IPS-18a (cell line): ENCODE measurements around the gene HTT.

Source experiments
- H3K27ac ChIP-seq: one replicate; pipeline ENCODE4 v1.5.1; 2013; ENCODE audit warnings: low read length
- H3K27me3 ChIP-seq: one replicate; pipeline ENCODE4 v1.6.1; 2013; ENCODE audit warnings: mild to moderate bottlenecking, low read length; ENCODE audit not compliant: control insufficient read depth, insufficient read depth
- H3K36me3 ChIP-seq: one replicate; pipeline ENCODE4 v1.6.1; 2013; ENCODE audit warnings: low read depth, low read length; ENCODE audit not compliant: control insufficient read depth
- H3K4me1 ChIP-seq: one replicate; pipeline ENCODE4 v1.6.1; 2013; ENCODE audit warnings: low read depth, low read length; ENCODE audit not compliant: control insufficient read depth
- H3K4me3 ChIP-seq: one replicate; pipeline ENCODE4 v1.5.1; 2013; ENCODE audit warnings: low read length
- H3K9ac ChIP-seq: one replicate; pipeline ENCODE4 v1.6.1; 2013; ENCODE audit warnings: mild to moderate bottlenecking, low read length, moderate library complexity
- H3K9me3 ChIP-seq: one replicate; pipeline ENCODE4 v1.6.1; 2013; ENCODE audit warnings: low read depth, low read length; ENCODE audit not compliant: control insufficient read depth

Gene HTT

GRCh38 chr4:3188118-3188517 is 113.6 kb downstream of the HTT start:
- Histone ChIP-seq H3K27ac (no peak overlapping the region), H3K9me3 (no peaks in the 10 kb centered on the region), H3K4me3 (no peak overlapping the region), H3K36me3 (peaks cover 46% of the 10 kb centered on the region), H3K4me1 (no peaks in the 10 kb centered on the region), H3K9ac (no peak overlapping the region), H3K27me3 (no peaks in the 10 kb centered on the region)

DNA sequence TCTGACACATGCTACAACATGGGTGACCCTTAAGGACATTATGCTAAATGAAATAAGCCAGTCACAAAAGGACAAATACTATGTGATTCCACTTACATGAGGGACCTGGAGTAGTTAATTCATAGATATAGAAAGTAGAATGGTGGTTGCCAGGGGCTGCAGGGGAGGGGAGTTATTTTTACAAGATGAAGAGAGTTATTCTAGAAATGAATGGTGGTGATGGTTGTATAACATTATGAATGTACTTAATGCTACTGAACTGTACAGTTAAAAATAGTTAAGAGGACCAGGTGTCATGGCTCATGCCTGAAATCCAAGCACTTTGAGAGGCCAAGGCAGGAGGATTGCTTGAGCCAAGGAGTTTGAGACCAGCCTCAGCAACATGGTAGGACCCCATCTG is 115.0 kb downstream of the HTT start:
- Histone ChIP-seq H3K27ac (no peak overlapping the region), H3K9ac (no peak overlapping the region), H3K9me3 (no peaks in the 10 kb centered on the region), H3K36me3 (peaks cover 44% of the 10 kb centered on the region), H3K4me1 (no peaks in the 10 kb centered on the region), H3K27me3 (no peaks in the 10 kb centered on the region), H3K4me3 (no peak overlapping the region)

DNA sequence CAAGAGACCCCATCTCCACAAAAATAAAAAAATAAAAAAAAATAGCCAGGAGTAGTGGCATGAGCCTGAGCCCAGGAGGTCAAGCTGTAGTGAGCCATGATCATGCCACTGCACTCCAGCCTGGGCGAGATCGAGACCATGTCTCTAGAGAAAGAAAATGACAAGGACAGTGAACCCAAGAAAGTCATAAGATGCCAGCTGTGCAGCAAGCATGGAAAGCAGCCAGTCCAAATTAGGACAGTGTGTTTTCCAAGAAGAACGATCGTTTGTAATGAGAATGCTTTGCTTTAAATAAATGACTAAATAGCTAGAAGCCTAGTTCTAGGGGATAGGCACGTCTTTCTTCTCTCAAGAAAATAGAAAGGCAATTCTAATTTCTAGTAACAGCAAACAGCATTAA is 116.1 kb downstream of the HTT start:
- Histone ChIP-seq H3K9ac (no peak overlapping the region), H3K27ac (no peak overlapping the region), H3K9me3 (no peaks in the 10 kb centered on the region), H3K4me3 (no peak overlapping the region), H3K27me3 (no peaks in the 10 kb centered on the region), H3K4me1 (no peaks in the 10 kb centered on the region), H3K36me3 (peaks cover 47% of the 10 kb centered on the region)

DNA sequence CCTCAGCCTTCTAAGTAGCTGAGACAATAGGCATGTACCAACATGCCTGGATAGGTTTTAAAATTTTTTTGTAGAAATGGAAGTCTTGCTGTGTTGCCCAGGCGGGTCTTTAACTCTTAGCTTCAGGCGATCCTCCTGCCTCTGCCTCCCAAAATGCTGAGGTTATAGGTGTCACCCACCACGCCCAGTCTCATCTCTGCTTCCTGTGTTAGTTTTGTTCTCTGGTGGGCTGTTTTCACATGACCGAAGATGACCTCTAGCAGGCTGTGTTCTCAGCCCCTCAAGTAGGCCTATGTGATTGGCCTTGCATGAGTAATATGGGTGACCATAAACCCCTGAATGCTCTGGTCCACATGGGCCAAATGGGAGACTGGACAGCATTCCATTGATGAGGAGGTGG is 117.7 kb downstream of the HTT start:
- H3K36me3 ChIP-seq, result peaks cover 46% of the 10 kb centered on the region
- no peak overlapping the region for H3K9ac ChIP-seq
- H3K9me3 ChIP-seq, result no peaks in the 10 kb centered on the region
- no peak overlapping the region for H3K27ac ChIP-seq
- H3K4me3 ChIP-seq, result no peak overlapping the region
- no peaks in the 10 kb centered on the region for H3K27me3 ChIP-seq
- H3K4me1 ChIP-seq, result no peaks in the 10 kb centered on the region

DNA sequence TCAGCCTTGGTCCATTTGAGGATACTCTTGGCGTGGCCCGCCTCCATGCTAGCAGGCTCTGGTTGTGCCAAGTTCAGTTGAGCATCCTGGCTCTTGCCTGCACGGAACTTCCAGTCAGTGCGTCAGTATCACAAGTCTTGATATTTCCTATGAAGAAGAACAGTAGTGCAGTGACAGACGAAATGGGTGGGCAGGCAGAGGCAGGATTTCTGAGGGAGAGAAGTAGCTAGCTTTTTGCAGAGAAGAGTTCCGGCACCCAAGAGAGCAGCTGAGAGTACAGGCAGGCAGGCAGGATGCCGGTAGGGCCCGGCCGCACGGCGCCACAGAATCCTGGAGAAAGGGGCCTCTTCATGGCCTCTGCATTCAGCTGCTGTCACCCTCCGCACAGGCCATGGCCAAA is 118.3 kb downstream of the HTT start:
- Histone ChIP-seq H3K4me1 (no peaks in the 10 kb centered on the region), H3K4me3 (no peak overlapping the region), H3K36me3 (peaks cover 41% of the 10 kb centered on the region), H3K9me3 (no peaks in the 10 kb centered on the region), H3K27ac (no peak overlapping the region), H3K27me3 (no peaks in the 10 kb centered on the region), H3K9ac (no peak overlapping the region)

GRCh38 chr4:3193531-3194203 is 119.2 kb downstream of the HTT start:
- Histone ChIP-seq H3K27me3 (no peaks in the 10 kb centered on the region), H3K27ac (no peak overlapping the region), H3K9me3 (no peaks in the 10 kb centered on the region), H3K9ac (no peak overlapping the region), H3K36me3 (peaks cover 35% of the 10 kb centered on the region), H3K4me3 (no peak overlapping the region), H3K4me1 (no peaks in the 10 kb centered on the region)

DNA sequence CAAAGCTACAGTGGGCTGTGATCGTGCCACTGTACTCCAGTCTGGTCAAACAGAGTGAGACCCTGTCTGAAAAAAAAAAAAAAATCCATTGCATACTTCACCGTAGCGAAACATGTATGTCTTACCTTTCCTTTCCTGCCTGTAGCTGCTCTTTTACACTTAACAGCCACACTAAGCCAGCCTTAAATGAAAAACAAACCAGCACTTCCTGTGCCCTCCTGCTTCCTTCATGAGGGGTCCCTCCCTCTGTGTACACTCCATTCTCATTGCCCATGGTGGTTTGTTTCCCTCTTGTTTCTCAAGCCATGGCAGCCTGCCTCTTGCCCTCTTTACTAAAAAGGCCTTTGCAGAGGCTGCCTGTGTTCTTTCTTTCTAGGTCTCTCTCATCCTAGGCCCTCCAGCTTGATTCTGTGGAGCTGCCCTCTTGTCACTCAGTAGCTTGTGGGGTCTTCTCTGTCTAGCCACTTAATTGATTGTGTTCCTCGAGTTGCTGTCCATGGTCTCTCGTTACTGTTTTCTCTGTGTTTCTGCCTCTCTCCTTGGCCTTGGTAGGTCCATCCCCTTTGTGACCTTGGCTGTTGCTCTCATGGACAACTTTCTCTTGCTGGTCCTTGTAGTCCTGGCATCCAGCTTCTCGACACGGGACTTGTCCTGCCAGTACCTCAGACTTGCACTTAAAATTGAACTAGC is 122.3 kb downstream of the HTT start:
- no peak overlapping the region for H3K27ac ChIP-seq
- H3K9ac ChIP-seq, result no peak overlapping the region
- H3K4me1 ChIP-seq, result no peaks in the 10 kb centered on the region
- H3K36me3 ChIP-seq, result peaks cover 34% of the 10 kb centered on the region
- no peaks in the 10 kb centered on the region for H3K27me3 ChIP-seq
- no peaks in the 10 kb centered on the region for H3K9me3 ChIP-seq
- H3K4me3 ChIP-seq, result no peak overlapping the region

- H3K4me3 ChIP-seq, result no peak overlapping the region
- no peaks in the 10 kb centered on the region for H3K4me1 ChIP-seq
- H3K27ac ChIP-seq, result no peak overlapping the region
- H3K9me3 ChIP-seq, result no peaks in the 10 kb centered on the region
- peaks cover 31% of the 10 kb centered on the region for H3K36me3 ChIP-seq
- no peaks in the 10 kb centered on the region for H3K27me3 ChIP-seq
- no peak overlapping the region for H3K9ac ChIP-seq
These were observed 123.1 kb downstream of the HTT start for GRCh38 chr4:3197366-3198105.

DNA sequence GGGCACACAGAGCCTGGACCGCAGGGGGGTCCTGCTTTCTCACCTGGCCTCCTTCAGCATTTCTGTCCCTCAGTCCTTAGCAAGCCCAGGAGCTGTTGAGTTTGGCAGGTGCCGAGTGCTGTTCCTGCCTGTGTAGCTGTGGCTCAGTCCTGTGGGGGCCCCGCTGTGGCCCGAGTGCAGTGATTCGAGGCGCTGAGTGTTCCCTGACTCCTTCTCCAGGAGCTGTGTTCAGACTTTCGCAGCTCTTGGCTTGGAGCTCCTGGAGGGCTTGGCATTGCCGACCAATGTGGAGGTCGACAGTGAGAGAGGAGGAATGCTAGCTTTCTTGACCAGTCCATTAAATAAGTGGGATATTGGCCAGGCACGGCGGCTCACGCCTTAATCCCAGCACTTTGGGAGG is 124.4 kb downstream of the HTT start:
- no peaks in the 10 kb centered on the region for H3K9me3 ChIP-seq
- peaks cover 32% of the 10 kb centered on the region for H3K36me3 ChIP-seq
- no peak overlapping the region for H3K9ac ChIP-seq

DNA sequence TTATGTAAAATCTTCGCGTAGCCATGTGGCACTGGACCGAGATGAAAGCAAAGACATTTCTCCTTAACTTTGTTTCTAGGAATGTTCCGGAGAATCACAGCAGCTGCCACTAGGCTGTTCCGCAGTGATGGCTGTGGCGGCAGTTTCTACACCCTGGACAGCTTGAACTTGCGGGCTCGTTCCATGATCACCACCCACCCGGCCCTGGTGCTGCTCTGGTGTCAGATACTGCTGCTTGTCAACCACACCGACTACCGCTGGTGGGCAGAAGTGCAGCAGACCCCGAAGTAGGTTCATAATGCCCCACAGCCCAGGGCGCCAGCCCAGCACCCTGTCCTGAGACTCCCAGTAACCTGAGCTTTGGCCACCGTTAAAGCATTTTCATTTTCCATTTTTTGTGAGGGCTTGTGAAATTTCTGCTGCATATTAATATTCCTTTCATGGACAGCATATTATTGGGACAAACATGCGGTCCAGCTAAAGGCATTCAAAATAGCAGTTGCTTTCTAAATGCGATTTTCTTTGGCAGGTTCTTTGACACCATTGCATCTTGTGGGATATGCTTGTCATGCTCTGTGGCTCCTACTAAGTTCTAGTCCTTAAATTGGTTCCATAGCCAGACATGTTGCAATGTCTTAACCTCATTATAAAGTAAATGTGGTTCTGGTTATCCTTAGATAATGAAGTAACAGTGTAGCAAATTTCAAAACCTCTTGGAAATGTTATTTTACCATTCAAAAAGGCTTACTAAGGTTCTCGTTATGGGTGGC is 125.4 kb downstream of the HTT start:
- H3K9me3 ChIP-seq, result no peaks in the 10 kb centered on the region
- no peak overlapping the region for H3K4me3 ChIP-seq
- H3K36me3 ChIP-seq, result peaks cover 32% of the 10 kb centered on the region
- no peaks in the 10 kb centered on the region for H3K4me1 ChIP-seq
- no peaks in the 10 kb centered on the region for H3K27me3 ChIP-seq
- H3K9ac ChIP-seq, result no peak overlapping the region
- H3K27ac ChIP-seq, result no peak overlapping the region

More for the DNA sequence above, 124.4 kb downstream of the HTT start:
- Histone ChIP-seq H3K27me3 (no peaks in the 10 kb centered on the region), H3K27ac (no peak overlapping the region), H3K4me3 (no peak overlapping the region), H3K4me1 (no peaks in the 10 kb centered on the region)

DNA sequence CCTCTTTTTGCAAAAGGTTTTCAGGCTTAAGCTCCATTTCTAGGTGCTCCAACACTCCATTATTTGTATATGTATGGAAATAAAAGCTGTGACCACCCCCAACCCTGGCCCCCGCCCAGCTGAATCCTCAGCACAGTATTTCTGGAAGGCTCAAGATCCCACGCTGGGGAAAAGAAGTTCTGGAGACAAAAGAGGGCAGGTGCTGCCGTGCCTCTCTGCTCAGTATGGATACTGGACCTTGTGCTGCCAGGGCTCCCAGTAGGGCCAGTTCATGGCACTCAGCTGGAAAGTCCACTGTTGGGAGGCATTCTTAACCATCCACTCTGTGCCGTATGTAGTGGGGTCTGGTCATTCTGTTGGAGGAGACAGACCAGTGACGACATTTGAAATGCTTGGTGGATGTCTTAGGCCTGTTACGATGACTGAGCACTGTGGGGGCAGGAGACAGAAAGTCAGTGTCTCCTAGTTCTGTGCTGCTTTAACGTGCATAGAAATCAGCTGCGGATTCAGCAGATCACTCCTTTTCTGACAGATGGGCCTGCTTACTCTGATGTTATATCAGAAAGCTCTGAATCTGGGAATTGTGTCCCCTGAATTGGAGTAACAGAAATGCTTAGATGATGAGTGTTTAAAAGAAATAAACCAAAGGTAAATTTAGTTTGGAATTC is 126.1 kb downstream of the HTT start:
- H3K4me3 ChIP-seq, result no peak overlapping the region
- no peaks in the 10 kb centered on the region for H3K27me3 ChIP-seq
- peaks cover 29% of the 10 kb centered on the region for H3K36me3 ChIP-seq
- H3K4me1 ChIP-seq, result no peaks in the 10 kb centered on the region
- no peak overlapping the region for H3K9ac ChIP-seq
- H3K9me3 ChIP-seq, result no peaks in the 10 kb centered on the region
- no peak overlapping the region for H3K27ac ChIP-seq
